Astrocyte (in vitro differentiated cells and primary cell): ENCODE measurements around the gene IL25. TPM values are rescaled to one million over a fixed set of nuclear protein-coding genes. Genes with fewer than 3 reads are reported as not detected.

Experiments
- DNase-seq: peaks from one replicate; pipeline ENCODE4 v3.0.0-alpha.2; 2010; ENCODE audit warnings: low read depth
- FAIRE-seq: peaks from 2 replicates; lab custom pipeline; 2011; peaks lifted over from hg19 to GRCh38; lab: Jason Lieb, UNC
- H2AFZ ChIP-seq: 2 replicates; pipeline ENCODE4 v1.6.0; 2012; ENCODE audit warnings: low read depth, low read length, inconsistent platforms
- H3K27ac ChIP-seq: 2 replicates; pipeline ENCODE4 v1.5.1; 2011; ENCODE audit warnings: low read depth, low read length, inconsistent platforms
- H3K27me3 ChIP-seq: 2 replicates; pipeline ENCODE4 v1.6.0; 2011; ENCODE audit warnings: low read length, inconsistent platforms; ENCODE audit not compliant: insufficient read depth
- H3K36me3 ChIP-seq: 2 replicates; pipeline ENCODE4 v1.5.1; 2011; ENCODE audit warnings: low read length, inconsistent platforms; ENCODE audit not compliant: insufficient read depth
- H3K4me1 ChIP-seq: 2 replicates; pipeline ENCODE4 v1.5.1; 2011; ENCODE audit warnings: low read length, inconsistent platforms; ENCODE audit not compliant: insufficient read depth
- H3K4me2 ChIP-seq: 2 replicates; pipeline ENCODE4 v1.6.0; 2012; ENCODE audit warnings: low read length, inconsistent platforms
- H3K4me3 ChIP-seq: 2 replicates; pipeline ENCODE4 v1.5.1; 2011; ENCODE audit warnings: low read depth, mild to moderate bottlenecking, low read length, inconsistent platforms; ENCODE audit not compliant: insufficient read depth
- H3K79me2 ChIP-seq: 2 replicates; pipeline ENCODE4 v1.6.0; 2012; ENCODE audit warnings: mild to moderate bottlenecking, low read length, inconsistent platforms; ENCODE audit not compliant: insufficient read depth
- H3K9ac ChIP-seq: 2 replicates; pipeline ENCODE4 v1.6.0; 2012; ENCODE audit warnings: mild to moderate bottlenecking, low read length, inconsistent platforms
- H3K9me3 ChIP-seq: 2 replicates; pipeline ENCODE4 v1.5.1; 2012; ENCODE audit warnings: low read depth, mild to moderate bottlenecking, low read length, inconsistent platforms; ENCODE audit not compliant: insufficient read depth
- H4K20me1 ChIP-seq: 2 replicates; pipeline ENCODE4 v1.6.0; 2012; ENCODE audit warnings: low read length, inconsistent platforms; ENCODE audit not compliant: insufficient read depth
- H3K27ac Mint-ChIP-seq: one replicate; pipeline ENCODE4 v1.8.0; 2021; ENCODE audit warnings: mild to moderate bottlenecking, mixed read lengths; ENCODE audit not compliant: unreplicated experiment
- H3K27me3 Mint-ChIP-seq: one replicate; pipeline ENCODE4 v1.8.0; 2021; ENCODE audit warnings: low read depth, mixed read lengths; ENCODE audit not compliant: unreplicated experiment
- H3K36me3 Mint-ChIP-seq: one replicate; pipeline ENCODE4 v1.8.0; 2021; ENCODE audit warnings: low read depth, mixed read lengths; ENCODE audit not compliant: unreplicated experiment
- H3K4me1 Mint-ChIP-seq: one replicate; pipeline ENCODE4 v1.8.0; 2021; ENCODE audit warnings: low read depth, mixed read lengths; ENCODE audit not compliant: unreplicated experiment
- H3K4me3 Mint-ChIP-seq: one replicate; pipeline ENCODE4 v1.8.0; 2021; ENCODE audit warnings: mild to moderate bottlenecking, moderate library complexity, mixed read lengths; ENCODE audit not compliant: unreplicated experiment
- H3K9me3 Mint-ChIP-seq: one replicate; pipeline ENCODE4 v1.8.0; 2021; ENCODE audit warnings: mild to moderate bottlenecking, mixed read lengths; ENCODE audit not compliant: unreplicated experiment
- EZH2 ChIP-seq: IDR thresholded peaks from 2 replicates; pipeline ENCODE4 v1.6.1; 2012; ENCODE audit warnings: mild to moderate bottlenecking, low read length, inconsistent platforms; ENCODE audit not compliant: insufficient read depth
- total RNA-seq: library from RNA; stranded (reverse); gene quantifications from 2 replicates; pipeline ENCODE4 v1.2.1, GENCODE V29; 2021
- TF ChIP-seq, protein P1 (sequence below): IDR thresholded peaks from 2 replicates; pipeline ENCODE4 v1.5.1; 2011; ENCODE audit warnings: low read depth, mild to moderate bottlenecking, inconsistent platforms, low read length, moderate library complexity; ENCODE audit not compliant: insufficient read depth

The IL25 gene
- total RNA-seq, 1 donor from 2014 or later = not detected

DNA sequence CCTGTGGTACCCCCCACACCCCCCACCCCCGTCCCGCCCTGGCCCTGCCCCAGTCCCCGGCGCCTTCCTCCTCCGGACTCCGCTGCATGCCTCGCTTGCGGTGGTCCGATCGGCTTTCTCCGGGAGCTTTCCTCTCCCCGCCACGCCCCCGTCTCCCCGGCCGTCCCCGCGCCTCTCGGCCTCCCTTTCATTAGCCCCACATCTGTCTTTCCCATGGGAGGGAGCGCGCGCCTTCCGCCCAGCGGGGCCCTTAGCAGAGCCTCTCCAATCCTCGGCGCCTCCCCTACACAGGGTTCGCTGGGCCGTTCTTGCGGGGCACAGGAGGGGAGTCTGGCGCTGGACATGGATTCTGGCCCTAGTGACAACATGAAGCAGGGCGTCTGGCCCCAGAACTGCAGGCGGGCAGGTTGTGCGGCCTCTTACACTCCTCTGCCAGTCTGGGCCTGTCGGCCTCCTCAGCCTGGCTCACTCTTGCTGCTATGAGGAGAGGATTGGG lies 6.1 kb upstream of the IL25 start:
- H3K36me3 ChIP-seq = no peaks in the 10 kb centered on the region
- no peaks in the 10 kb centered on the region for H3K27me3 ChIP-seq
- Mint-ChIP-seq H3K4me3 (peak overlapping the region; percentile 20), H3K27ac (peak overlapping the region; percentile 58), H3K36me3 (no peaks in the 10 kb centered on the region), H3K9me3 (no peaks in the 10 kb centered on the region), H3K27me3 (peaks cover 43% of the 10 kb centered on the region), H3K4me1 (no peaks in the 10 kb centered on the region)
- H4K20me1 ChIP-seq = no peaks in the 10 kb centered on the region
- DNase-seq (peak; percentile 59), FAIRE-seq (no peak)
- no peak overlapping the region for H3K27ac ChIP-seq
- peak overlapping the region; percentile 59 for H3K9ac ChIP-seq
- no peak overlapping the region for H3K4me3 ChIP-seq
- H3K4me1 ChIP-seq = peaks cover 14% of the 10 kb centered on the region
- TF ChIP-seq, protein P1, sequence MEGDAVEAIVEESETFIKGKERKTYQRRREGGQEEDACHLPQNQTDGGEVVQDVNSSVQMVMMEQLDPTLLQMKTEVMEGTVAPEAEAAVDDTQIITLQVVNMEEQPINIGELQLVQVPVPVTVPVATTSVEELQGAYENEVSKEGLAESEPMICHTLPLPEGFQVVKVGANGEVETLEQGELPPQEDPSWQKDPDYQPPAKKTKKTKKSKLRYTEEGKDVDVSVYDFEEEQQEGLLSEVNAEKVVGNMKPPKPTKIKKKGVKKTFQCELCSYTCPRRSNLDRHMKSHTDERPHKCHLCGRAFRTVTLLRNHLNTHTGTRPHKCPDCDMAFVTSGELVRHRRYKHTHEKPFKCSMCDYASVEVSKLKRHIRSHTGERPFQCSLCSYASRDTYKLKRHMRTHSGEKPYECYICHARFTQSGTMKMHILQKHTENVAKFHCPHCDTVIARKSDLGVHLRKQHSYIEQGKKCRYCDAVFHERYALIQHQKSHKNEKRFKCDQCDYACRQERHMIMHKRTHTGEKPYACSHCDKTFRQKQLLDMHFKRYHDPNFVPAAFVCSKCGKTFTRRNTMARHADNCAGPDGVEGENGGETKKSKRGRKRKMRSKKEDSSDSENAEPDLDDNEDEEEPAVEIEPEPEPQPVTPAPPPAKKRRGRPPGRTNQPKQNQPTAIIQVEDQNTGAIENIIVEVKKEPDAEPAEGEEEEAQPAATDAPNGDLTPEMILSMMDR = no peak
- TF ChIP-seq EZH2 = peak; percentile 13
- peak overlapping the region; percentile 87 for H3K4me2 ChIP-seq
- no peaks in the 10 kb centered on the region for H3K9me3 ChIP-seq
- H3K79me2 ChIP-seq = peaks cover 15% of the 10 kb centered on the region
- peak overlapping the region; percentile 73 for H2AFZ ChIP-seq

DNA sequence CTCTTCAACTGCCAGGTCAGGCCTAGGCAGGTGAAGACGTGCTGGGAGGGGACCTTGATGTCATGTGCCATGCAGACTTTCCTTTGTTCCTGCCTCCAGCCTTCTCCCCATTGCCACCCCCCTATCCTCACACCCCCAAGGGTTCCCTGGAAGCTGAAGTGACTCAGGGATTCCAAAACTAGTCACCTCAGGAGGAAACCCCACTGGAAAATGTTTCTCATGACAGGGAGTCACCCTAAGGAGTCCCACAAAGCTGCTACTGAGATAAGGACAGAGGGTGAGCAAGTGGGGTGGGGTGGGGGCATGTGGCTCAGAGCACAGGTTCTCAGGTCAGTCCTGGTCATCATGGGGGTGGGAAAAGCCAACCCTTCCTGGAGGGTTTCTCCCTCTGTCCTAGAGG lies 2.4 kb upstream of the IL25 start:
- H3K4me1 Mint-ChIP-seq = no peaks in the 10 kb centered on the region
- Histone ChIP-seq H3K27ac (no peak overlapping the region), H3K4me3 (no peak overlapping the region), H3K9me3 (no peaks in the 10 kb centered on the region), H3K4me1 (peaks cover 4% of the 10 kb centered on the region), H3K27me3 (no peaks in the 10 kb centered on the region), H2AFZ (no peak overlapping the region), H3K79me2 (no peaks in the 10 kb centered on the region), H3K4me2 (no peak overlapping the region), H3K36me3 (no peaks in the 10 kb centered on the region), H3K9ac (no peak overlapping the region), H4K20me1 (no peaks in the 10 kb centered on the region)
- DNase-seq = no peak
- H3K27me3 Mint-ChIP-seq = peaks cover 54% of the 10 kb centered on the region
- no peaks in the 10 kb centered on the region for H3K36me3 Mint-ChIP-seq
- no peak overlapping the region for H3K27ac Mint-ChIP-seq
- H3K4me3 Mint-ChIP-seq = no peak overlapping the region
- no peaks in the 10 kb centered on the region for H3K9me3 Mint-ChIP-seq
- FAIRE-seq = no peak
- TF ChIP-seq, protein P1 = no peak

DNA sequence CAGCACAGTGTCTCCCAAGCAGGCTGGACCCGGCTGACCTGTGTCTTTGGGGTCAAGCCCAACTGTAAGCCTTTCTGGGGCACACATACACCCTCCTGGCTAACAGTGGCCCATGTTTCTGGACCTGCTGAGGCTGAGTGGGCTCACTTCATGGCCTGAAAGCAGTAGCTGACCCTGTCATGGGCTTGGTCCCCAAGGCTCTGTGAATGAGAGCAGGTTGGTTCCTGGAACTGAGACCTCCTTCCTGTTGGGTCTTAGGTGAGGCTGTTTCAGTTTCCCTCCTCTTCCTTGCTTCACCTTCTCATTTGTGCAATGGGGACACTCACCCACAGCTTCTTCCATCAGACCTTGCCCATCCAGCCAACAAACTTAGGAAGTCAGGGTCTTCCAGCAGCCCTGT lies 744 bp upstream of the IL25 start:
- Histone ChIP-seq H3K79me2 (no peaks in the 10 kb centered on the region), H3K4me2 (no peak overlapping the region), H3K4me1 (no peaks in the 10 kb centered on the region), H2AFZ (no peak overlapping the region), H3K27ac (no peak overlapping the region), H3K27me3 (no peaks in the 10 kb centered on the region), H3K9me3 (no peaks in the 10 kb centered on the region), H3K36me3 (no peaks in the 10 kb centered on the region), H4K20me1 (no peaks in the 10 kb centered on the region), H3K9ac (no peak overlapping the region), H3K4me3 (no peak overlapping the region)
- no peak overlapping the region for H3K4me3 Mint-ChIP-seq
- no peaks in the 10 kb centered on the region for H3K36me3 Mint-ChIP-seq
- no peak overlapping the region for H3K27ac Mint-ChIP-seq
- no peaks in the 10 kb centered on the region for H3K9me3 Mint-ChIP-seq
- no peak for TF ChIP-seq EZH2
- TF ChIP-seq, protein P1 = no peak
- H3K27me3 Mint-ChIP-seq = peaks cover 58% of the 10 kb centered on the region
- FAIRE-seq (no peak), DNase-seq (no peak)
- no peaks in the 10 kb centered on the region for H3K4me1 Mint-ChIP-seq
